Nucleus accumbens (tissue), 56 donors: ENCODE results near the gene RPS21.
A peak's percentile ranks its signal among the peaks of the same experiment; 100 is the strongest.

Source experiments
- DNase-seq, 56 donors: peaks; one replicate each; lab custom pipeline; 2025; lab: John Stamatoyannopoulos, UW

Gene RPS21

GRCh38 chr20:62386383-62387218 lies at the start of gene RPS21:
TSS of gene RPS21 (plus strand) at chr20:62387103. CDS start at chr20:62387339, 236 bp downstream.
- peak; percentile 39 to 94 (median 84) for DNase-seq

- no peak for DNase-seq
These were observed 49.2 kb upstream of the RPS21 start for GRCh38 chr20:62337558-62338293.

GRCh38 chr20:62338294-62338620 lies 48.6 kb upstream of the RPS21 start:
- no peak for DNase-seq

GRCh38 chr20:62339647-62340062 lies 47.2 kb upstream of the RPS21 start:
- no peak for DNase-seq

GRCh38 chr20:62342910-62343309 lies 44.0 kb upstream of the RPS21 start:
- DNase-seq, result no peak

GRCh38 chr20:62344092-62344491 lies 42.8 kb upstream of the RPS21 start:
- DNase-seq, result no peak

GRCh38 chr20:62344782-62345181 lies 42.1 kb upstream of the RPS21 start:
- no peak for DNase-seq

GRCh38 chr20:62345681-62346370 lies 41.1 kb upstream of the RPS21 start:
- DNase-seq, result no peak

GRCh38 chr20:62346398-62347150 lies 40.3 kb upstream of the RPS21 start:
- no peak for DNase-seq

- DNase-seq, result no peak
These were observed 39.8 kb upstream of the RPS21 start for GRCh38 chr20:62347151-62347404.

GRCh38 chr20:62347445-62347844 lies 39.5 kb upstream of the RPS21 start:
- DNase-seq, result no peak

GRCh38 chr20:62348604-62349003 lies 38.3 kb upstream of the RPS21 start:
- no peak for DNase-seq

GRCh38 chr20:62349556-62350097 lies 37.3 kb upstream of the RPS21 start:
- DNase-seq, result no peak

GRCh38 chr20:62350098-62350628 lies 36.7 kb upstream of the RPS21 start:
- no peak for DNase-seq

- DNase-seq, result no peak
These were observed 36.1 kb upstream of the RPS21 start for GRCh38 chr20:62350629-62351422.

- no peak for DNase-seq
These were observed 35.2 kb upstream of the RPS21 start for GRCh38 chr20:62351469-62352401.

GRCh38 chr20:62352402-62353288 lies 34.3 kb upstream of the RPS21 start:
- DNase-seq, result peak in 48 of 56 donors; percentile 21 to 84 (median 62)
